HG02885 (cell line): ENCODE measurements around the gene ATP1B4.

Experiments
- ATAC-seq: cut with Tn5 transposase; IDR thresholded peaks from one replicate; pipeline ENCODE4 v1.9.1; 2021; ENCODE audit warnings: mild to moderate bottlenecking; ENCODE audit not compliant: unreplicated experiment, poor library complexity

The ATP1B4 gene

DNA sequence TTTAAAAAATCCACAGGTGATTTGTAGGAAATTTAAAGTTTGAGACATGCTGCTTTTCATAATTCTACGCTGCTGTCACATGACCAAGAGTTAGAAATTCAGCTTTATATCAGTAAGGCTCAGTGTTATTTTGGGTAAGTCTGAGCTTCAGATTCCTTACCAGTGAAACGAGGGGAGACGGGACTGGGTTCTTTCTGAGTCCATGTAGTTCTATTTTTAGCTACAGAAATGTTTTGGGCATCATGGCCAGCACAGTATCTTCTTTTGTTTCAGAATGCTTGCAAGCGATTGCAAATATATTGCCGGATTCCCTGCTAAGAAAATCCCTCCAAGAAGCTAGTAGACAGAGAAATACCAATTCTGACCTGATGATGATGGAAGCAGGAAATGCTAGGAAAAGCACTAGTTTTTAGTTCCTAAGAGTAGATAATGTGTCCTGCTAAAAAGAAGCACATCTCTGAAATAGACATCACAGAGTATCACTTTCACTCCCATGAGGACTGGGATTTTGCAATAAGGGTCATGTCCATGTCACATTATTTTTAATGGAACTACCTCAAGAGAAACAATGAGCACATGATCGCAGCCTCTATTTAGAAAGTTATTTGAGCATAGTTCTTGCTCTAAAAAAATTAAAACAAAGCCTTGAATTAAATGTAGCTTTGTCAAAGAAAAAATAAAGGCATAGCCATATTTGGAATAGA lies 10.9 kb downstream of the ATP1B4 start:
- no peak for ATAC-seq

DNA sequence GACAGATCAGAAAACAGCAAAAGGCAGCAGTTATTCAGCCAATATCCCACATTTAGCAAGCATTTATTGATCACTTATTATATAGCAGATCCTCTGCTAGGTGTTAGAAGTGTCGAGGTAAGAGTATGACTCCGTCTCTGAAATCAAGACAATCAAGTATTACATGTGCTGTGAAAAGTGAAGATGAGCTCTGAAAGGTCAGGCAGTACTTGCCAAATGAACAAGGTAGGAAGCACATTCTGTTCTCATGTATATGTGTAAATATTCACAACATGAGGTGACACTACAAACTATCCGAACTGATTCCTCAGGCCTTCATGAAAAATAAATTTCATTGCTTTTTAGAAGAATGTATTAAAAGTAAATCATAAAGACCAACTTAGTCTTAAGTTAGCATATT lies 15.3 kb downstream of the ATP1B4 start:
- no peak for ATAC-seq

DNA sequence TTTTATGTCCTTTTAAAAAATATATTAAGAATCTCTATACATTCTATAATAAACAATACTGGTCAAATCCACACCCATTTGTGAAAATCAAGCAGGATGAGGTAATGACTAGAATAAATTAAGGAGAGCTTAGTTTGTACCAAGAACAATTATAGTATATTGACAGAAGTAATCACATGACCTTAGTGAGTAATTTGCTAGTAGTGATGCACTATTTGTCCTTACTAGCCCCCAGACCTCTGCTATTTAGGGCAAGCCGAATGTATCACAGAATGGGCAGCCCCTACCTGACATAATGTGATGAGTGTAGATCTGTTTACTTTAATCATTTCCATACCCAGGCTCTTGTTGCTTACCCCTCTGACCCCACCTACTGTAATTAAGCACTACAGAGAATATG lies 15.8 kb downstream of the ATP1B4 start:
- ATAC-seq: no peak

DNA sequence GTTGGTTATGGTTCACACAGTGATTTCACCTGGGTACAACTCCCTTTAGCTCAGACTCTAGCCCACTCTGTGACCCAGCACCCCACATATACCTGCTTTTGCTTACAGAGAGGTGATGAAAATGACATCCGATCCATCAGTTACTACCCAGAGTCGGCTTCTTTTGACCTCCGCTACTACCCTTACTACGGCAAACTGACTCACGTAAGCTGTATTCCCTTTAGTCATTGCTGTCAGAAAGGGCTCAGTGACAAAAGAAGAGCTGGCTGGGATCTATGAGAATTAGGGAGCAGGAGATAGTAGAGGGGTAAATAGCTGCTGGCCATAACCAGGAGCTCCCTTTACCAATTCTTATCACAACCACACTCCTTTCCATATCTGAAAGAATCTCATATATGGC lies 16.7 kb downstream of the ATP1B4 start:
- ATAC-seq: no peak

DNA sequence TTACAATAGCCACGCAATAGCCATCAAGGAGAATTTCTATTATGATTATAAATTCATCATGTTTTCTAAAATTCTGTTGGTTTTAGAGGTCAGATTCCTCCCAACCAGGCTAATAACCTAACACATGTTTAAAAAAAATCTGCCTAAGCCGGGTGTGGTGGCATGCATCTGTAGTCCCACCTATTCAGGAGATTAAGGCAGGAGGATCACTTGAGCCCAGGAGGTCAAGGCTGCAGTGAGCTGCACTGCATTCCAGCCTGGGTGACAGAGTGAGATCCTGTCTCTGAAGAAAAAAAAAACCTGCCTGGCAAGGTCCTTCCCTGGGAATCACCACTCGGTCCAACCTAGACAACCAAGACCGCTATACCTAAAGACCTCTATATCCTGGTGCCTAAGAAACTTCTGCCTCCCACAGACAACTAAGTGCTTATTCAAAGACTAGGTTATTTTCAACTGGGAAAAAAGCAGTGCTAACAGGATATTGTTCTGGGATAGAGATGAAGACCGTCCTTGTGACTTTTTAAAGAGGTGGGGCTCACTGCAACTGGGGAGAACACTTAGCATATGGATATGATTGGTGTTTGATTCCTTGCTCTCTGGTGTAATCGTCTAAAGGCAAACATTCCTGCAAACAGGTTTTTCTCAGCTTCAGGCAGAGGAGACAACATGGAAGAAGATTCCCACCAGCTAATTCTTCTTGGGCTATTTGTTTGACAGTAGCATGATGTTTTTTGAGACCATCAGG lies 18.2 kb downstream of the ATP1B4 start:
- no peak for ATAC-seq

DNA sequence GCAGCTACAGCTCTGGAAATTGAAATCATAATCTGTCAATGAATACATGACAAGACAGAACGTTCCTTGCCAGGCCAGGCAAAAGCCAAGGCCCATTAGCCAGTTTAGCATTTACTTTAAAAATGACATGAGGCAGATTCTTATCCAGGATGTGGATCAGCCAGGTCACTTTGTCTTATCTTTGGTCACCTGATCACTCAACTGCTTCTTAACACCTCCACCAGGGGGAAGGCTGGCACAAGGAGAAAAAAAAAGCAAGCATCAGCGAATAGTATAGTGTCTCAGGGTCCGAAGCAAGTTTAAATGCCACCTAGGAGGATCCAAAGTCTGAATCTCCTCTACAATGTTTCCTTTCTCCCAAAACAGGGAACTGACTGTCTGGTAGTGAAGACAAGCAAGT lies 18.8 kb downstream of the ATP1B4 start:
- peak; percentile 56 for ATAC-seq

DNA sequence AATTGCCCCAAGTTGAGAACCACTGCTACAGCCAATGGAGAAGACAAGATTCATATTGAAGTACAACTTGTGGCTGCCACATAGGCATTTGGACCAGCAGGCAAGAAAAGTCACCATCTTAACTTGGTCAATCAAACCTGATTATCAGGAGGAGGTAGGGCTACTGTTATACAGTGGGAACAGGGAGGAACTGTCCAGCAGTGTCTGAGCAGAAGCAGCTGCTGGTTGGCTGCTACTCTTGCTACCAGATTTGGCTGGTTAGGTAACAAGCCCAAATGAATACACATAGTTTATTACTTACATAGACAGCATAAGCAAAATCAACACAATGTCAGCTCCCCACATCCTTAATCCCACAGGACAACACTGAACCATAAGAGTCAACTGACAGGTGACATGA lies 39.4 kb downstream of the ATP1B4 start:
- ATAC-seq: no peak

DNA sequence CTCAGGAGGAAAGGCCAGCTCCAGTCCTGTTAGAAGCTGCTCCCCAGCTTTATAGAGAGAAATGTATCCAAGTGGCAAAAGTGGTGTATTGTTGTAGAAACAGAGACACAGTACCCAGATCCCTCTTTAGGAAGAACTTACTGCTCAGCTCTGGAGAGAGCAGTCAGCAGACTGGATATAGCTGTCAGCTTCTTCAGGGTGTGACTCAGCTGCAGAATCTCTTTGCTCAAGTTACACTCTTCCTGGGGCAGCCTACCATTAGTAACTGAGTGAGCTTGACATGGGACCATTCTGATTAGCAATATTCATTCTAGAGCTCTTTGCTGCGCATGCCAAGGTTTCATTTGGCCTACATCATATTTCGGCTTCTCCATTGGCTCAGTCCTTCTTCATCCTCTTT lies 40.5 kb downstream of the ATP1B4 start:
- ATAC-seq: no peak

DNA sequence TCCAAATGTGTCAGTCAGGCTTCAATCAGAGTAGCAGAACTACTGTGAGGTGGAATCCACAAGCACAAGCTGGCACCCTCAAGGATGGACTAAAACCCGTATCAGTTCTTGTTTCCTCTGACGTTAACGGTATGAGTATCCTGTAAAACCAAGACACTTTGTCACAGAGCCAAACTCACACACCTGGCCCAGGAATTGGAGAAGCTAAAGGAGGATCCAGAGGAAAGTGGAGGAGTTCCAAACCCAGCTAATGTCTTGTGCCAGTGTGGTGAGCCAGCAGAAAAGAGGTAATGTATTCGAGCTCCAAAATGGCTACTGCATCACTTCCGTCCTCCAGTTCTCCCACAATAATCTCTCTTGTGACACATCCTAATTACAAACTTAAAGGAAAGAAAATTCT lies 44.7 kb downstream of the ATP1B4 start:
- ATAC-seq: no peak

DNA sequence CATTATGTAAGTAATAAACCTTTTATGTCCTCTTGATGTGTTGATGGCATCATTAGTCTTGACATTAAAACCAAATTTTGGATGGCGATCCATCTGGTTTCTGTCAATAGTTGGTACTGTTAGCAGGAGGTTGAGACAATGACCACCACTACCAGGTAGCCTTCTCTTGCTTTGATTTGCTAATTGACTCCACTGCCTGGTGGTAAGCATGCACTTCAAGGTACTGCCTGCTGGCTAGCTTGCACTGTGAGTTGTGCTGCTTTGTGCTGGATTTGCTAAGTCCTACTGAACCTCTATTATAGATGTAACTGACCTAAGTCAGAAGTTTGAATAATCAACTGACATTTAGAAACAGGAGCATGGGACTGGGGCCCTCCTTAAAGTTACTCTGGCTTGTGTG lies 46.3 kb downstream of the ATP1B4 start:
- no peak for ATAC-seq

DNA sequence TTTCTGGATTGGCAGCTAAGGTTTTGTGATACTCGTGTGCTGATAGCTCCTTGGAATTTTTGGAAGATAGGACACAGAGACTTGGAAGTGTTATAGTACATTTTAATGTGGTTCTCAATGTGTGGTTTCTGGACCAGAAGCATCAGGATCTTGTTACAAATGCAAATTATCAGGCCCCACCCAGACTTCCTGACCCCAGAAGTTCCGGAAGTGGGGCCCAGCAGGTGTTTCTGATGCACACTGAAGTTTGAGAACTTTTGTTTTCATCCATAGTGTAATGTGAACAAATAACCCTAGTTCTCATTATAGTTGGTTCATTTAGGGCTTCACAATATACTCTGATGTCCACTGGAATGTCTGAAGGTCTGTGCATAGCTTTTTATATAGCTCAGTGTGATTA lies 57.6 kb downstream of the ATP1B4 start:
- ATAC-seq: no peak

DNA sequence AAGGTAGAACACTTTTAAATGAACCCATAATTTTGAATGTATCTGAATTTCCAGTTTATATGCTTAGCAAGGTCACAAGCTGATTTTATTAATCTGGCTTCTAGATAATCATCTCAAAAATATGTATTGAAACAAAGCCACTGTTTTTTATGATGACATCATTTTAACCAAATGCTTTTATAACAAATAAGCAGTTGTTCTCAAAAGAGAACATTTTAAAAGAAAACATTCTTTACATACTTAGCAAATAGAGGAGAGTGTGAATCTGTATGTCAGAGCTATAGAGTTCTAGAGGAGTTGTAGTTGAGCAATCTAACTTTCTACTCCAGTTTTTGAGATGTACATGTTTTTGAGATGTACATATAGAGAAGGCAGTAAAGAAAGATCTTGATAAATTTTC lies 64.7 kb downstream of the ATP1B4 start:
- ATAC-seq: no peak

DNA sequence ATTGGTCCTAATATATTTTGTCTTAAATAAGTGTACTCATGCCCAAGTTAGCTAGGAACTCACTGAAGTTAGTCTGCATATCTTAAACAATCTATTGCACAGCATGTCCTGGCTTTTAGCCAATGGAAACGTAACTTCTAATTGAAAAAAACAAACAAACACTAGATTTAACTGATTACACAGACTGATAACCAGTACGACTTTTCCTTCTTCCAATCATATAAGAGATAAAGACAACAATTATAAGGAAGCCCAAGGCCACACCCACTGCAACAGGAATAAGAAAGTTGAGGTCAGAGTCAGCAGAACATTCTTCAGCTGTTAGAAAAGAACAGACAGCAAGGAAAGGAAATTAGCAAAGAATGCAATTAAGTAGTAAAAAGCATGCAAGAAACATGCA lies 66.4 kb downstream of the ATP1B4 start:
- ATAC-seq: no peak

DNA sequence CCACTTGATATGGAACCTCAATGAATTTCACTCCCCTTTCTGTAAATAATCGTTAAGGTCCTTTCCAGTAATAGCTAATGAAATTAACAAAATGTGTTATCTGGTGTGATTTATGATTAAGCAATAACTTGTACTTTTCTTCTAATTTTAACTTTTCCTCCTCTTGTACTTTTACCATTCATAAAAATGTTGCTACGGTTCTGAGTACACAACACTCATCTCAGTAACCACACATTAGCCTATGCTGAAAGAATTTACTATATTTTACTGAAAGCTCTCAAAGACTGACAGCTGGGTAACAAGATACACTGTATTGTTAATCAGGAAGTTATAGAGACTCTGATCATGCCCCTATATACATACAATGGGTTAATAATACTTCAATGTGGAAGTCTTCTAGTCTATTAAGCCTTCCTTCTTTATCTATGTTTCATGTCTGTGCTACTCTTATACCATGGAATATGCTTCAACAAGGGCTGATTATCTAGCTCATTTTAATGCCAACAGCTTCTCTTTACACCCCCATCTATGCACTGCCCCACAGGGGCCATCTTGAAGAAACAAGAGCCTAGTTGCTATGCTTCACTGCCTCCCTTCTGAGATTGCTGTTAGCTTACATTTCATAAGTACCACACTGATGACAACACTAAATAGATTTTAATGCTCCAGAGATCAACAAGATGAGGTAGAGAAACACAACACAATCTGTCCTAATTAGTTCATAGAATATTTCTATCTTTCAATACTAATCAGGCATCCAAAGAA lies 68.1 kb downstream of the ATP1B4 start:
- peak; percentile 40 for ATAC-seq
